GM18867 (cell line): ENCODE data around the gene LRRC15.

Experiments used
- ATAC-seq: cut with Tn5 transposase; IDR thresholded peaks from one replicate; pipeline ENCODE4 v1.9.1; 2021; ENCODE audit warnings: mild to moderate bottlenecking, moderate library complexity; ENCODE audit not compliant: unreplicated experiment

Gene LRRC15

GRCh38 chr3:194305356-194306108 lies 64.0 kb downstream of the LRRC15 start:
- no peak for ATAC-seq
